Measurements from ENCODE around the gene MIA.
"Not testable (repeated sequence)": the region's sequence is repeated elsewhere in the genome, so short reads cannot be mapped to it uniquely, and the experiment has no call there.

The MIA gene

GRCh38 chr19:40774916-40775631 is at the start of gene MIA:
MIA (plus strand) TSS chr19:40775521; CDS start chr19:40775543, 22 bp downstream.
- in situ Hi-C loops (cut with HindIII; ENCODE audit: low sequenced_read_pairs): no loop called here

- in situ Hi-C loops (cut with HindIII; ENCODE audit: low sequenced_read_pairs): no loop called here
These were observed 49.0 kb upstream of the MIA start for GRCh38 chr19:40726279-40726678.

- in situ Hi-C loops (cut with HindIII; ENCODE audit: low sequenced_read_pairs): not testable (repeated sequence)
These were observed 45.3 kb upstream of the MIA start for GRCh38 chr19:40730065-40730464.

- in situ Hi-C loops (cut with HindIII; ENCODE audit: low sequenced_read_pairs): not testable (repeated sequence)
These were observed 43.0 kb upstream of the MIA start for GRCh38 chr19:40732304-40732703.

- in situ Hi-C loops (cut with HindIII; ENCODE audit: low sequenced_read_pairs): no loop called here
These were observed 42.2 kb upstream of the MIA start for GRCh38 chr19:40733149-40733548.

GRCh38 chr19:40735013-40735771 is 40.1 kb upstream of the MIA start:
- in situ Hi-C loops (cut with HindIII; ENCODE audit: low sequenced_read_pairs): no loop called here

GRCh38 chr19:40736661-40737060 is 38.7 kb upstream of the MIA start:
- in situ Hi-C loops (cut with HindIII; ENCODE audit: low sequenced_read_pairs): no loop called here

- in situ Hi-C loops (cut with HindIII; ENCODE audit: low sequenced_read_pairs): no loop called here
These were observed 38.1 kb upstream of the MIA start for GRCh38 chr19:40737102-40737644.

- in situ Hi-C loops (cut with HindIII; ENCODE audit: low sequenced_read_pairs): no loop called here
These were observed 36.1 kb upstream of the MIA start for GRCh38 chr19:40739030-40739839.

- in situ Hi-C loops (cut with HindIII; ENCODE audit: low sequenced_read_pairs): no loop called here
These were observed 35.2 kb upstream of the MIA start for GRCh38 chr19:40739871-40740703.

GRCh38 chr19:40740747-40741146 is 34.6 kb upstream of the MIA start:
- in situ Hi-C loops (cut with HindIII; ENCODE audit: low sequenced_read_pairs): no loop called here

GRCh38 chr19:40741527-40742390 is 33.6 kb upstream of the MIA start:
- in situ Hi-C loops (cut with HindIII; ENCODE audit: low sequenced_read_pairs): no loop called here

- in situ Hi-C loops (cut with HindIII; ENCODE audit: low sequenced_read_pairs): no loop called here
These were observed 32.8 kb upstream of the MIA start for GRCh38 chr19:40742477-40742876.

GRCh38 chr19:40742886-40743285 is 32.4 kb upstream of the MIA start:
- in situ Hi-C loops (cut with HindIII; ENCODE audit: low sequenced_read_pairs): no loop called here

- in situ Hi-C loops (cut with HindIII; ENCODE audit: low sequenced_read_pairs): no loop called here
These were observed 31.4 kb upstream of the MIA start for GRCh38 chr19:40743926-40744325.

- in situ Hi-C loops (cut with HindIII; ENCODE audit: low sequenced_read_pairs): no loop called here
These were observed 30.5 kb upstream of the MIA start for GRCh38 chr19:40744554-40745401.

- in situ Hi-C loops (cut with HindIII; ENCODE audit: low sequenced_read_pairs): no loop called here
These were observed 29.9 kb upstream of the MIA start for GRCh38 chr19:40745402-40745780.

GRCh38 chr19:40747536-40747935 is 27.8 kb upstream of the MIA start:
- in situ Hi-C loops (cut with HindIII; ENCODE audit: low sequenced_read_pairs): no loop called here
